GM18909 (cell line): ENCODE measurements around the gene MLANA.

Source experiments
- ATAC-seq: cut with Tn5 transposase; IDR thresholded peaks from one replicate; pipeline ENCODE4 v1.9.1; 2021; ENCODE audit warnings: mild to moderate bottlenecking; ENCODE audit not compliant: unreplicated experiment, poor library complexity

Gene MLANA

GRCh38 chr9:5951686-5952211, 61.1 kb downstream of the MLANA start:
- ATAC-seq, result no peak

GRCh38 chr9:5953743-5954707, 63.3 kb downstream of the MLANA start:
- no peak for ATAC-seq

GRCh38 chr9:5957166-5957565, 66.5 kb downstream of the MLANA start:
- no peak for ATAC-seq

- ATAC-seq, result peak; percentile 62
Observed at GRCh38 chr9:5958273-5958672, 67.6 kb downstream of the MLANA start.
